NB4 (cell line): Measurements from ENCODE around the gene SYNDIG1.

Experiments used
- MYC ChIP-seq: IDR thresholded peaks from 2 replicates; pipeline ENCODE4 v1.6.1; 2011; ENCODE audit warnings: low read depth, low read length
- POLR2A ChIP-seq: IDR thresholded peaks from 2 replicates; pipeline ENCODE4 v1.6.1; 2011; ENCODE audit warnings: mild to moderate bottlenecking; ENCODE audit not compliant: insufficient read length; ENCODE audit errors: extremely low read depth
- TF ChIP-seq, protein P1 (sequence below): IDR thresholded peaks from one replicate; pipeline ENCODE4 v1.5.1; 2012; ENCODE audit warnings: low read depth, low read length
- TF ChIP-seq, protein P2 (sequence below): IDR thresholded peaks from 2 replicates; pipeline ENCODE4 v1.6.1; 2011; ENCODE audit warnings: low read depth, low read length

DNA sequence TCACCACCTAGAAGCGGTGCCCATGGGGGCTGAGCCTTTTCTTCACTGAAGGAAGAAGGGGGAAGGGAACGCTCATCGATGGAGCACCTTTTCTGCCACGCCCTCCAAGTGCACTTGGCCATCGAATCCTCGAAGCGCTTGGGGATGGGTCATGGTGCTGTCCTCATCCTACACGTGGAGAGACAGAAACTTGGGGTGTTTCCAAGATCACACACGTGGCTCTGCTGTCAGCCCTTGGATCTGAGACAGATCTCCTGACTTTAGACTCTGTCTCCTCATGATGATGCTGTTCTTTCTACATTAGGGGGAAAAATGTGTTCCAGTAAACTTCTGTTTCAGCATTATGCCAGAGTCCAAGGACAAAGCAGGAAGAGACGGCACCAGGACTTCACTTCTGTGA is 78.5 kb downstream of the SYNDIG1 start:
- TF ChIP-seq, protein P1, sequence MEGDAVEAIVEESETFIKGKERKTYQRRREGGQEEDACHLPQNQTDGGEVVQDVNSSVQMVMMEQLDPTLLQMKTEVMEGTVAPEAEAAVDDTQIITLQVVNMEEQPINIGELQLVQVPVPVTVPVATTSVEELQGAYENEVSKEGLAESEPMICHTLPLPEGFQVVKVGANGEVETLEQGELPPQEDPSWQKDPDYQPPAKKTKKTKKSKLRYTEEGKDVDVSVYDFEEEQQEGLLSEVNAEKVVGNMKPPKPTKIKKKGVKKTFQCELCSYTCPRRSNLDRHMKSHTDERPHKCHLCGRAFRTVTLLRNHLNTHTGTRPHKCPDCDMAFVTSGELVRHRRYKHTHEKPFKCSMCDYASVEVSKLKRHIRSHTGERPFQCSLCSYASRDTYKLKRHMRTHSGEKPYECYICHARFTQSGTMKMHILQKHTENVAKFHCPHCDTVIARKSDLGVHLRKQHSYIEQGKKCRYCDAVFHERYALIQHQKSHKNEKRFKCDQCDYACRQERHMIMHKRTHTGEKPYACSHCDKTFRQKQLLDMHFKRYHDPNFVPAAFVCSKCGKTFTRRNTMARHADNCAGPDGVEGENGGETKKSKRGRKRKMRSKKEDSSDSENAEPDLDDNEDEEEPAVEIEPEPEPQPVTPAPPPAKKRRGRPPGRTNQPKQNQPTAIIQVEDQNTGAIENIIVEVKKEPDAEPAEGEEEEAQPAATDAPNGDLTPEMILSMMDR = no peak
- no peak for TF ChIP-seq POLR2A
- TF ChIP-seq, protein P2, sequence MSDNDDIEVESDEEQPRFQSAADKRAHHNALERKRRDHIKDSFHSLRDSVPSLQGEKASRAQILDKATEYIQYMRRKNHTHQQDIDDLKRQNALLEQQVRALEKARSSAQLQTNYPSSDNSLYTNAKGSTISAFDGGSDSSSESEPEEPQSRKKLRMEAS = no peak
- no peak for TF ChIP-seq MYC
